Activated gamma-delta T cell (primary cell): ENCODE measurements around the gene DOCK2.
"Not testable (repeated sequence)": the region's sequence is repeated elsewhere in the genome, so short reads cannot be mapped to it uniquely, and the experiment has no call there.

Source experiments
- DNase-seq: peaks from one replicate; lab custom pipeline; 2025; lab: John Stamatoyannopoulos, UW

Gene DOCK2

DNA sequence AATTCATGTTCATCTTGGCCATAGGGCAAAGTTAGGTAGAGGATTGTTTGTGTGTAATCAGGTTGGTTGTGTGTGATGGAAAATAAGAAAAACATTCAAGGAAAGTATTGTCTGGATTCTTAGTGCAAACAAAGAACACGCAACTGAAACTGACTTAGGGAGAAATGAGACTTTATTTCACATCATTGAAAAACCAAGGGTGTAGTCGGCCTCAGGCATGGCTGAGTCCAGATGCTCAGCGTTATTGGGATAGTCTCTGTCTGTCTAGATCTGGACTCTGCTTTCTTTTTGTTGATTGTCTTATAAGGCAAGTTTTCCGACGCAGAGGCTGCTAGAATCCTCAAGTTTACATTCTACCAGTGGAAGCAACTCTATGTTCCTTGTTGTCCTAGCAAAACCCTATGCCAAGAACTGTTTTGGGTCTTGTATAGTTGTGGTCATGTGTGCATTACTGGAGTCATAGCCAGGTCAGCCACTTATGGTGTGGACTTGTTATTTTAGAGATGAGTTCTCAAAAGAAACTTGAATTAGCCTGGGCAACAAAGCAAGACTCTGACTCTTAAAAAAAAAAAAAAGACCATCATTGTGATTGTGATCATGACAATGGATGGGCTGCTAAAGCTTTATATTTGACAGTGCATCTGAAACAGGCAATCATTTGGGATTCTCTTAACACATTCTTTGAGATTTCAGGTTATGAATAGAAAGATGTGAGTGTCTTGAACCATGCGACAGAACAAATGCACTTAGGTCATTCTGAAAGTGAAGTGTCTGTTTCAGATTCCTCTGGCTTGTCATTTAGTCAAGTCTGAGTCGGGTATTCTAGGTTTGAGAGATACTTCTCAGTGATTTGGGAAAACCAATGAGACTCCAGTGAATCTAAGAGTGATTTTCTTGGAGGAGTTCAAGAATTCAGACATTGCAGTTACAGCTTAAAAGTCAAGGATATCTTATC is 82.6 kb downstream of the DOCK2 start:
- DNase-seq, result no peak

DNA sequence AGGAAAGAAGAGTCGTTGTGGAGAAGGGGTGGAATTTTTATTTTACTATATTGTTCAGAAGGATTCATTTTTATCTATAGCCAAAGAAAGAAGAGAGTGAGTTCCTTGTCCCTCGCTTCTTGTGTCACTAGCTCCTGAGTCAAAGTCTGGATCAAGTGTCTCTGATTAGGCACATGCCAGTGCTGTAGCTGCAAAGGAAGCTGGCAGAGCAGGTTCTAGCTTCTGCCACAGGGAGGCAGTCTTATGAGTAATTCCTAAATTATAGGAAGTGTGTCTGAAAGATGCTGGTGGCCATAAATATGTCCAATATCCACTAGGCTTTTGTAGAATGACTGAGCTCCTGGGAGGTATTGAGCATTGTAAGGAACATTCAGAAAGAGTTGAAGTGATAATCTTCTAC is 84.7 kb downstream of the DOCK2 start:
- DNase-seq, result no peak

DNA sequence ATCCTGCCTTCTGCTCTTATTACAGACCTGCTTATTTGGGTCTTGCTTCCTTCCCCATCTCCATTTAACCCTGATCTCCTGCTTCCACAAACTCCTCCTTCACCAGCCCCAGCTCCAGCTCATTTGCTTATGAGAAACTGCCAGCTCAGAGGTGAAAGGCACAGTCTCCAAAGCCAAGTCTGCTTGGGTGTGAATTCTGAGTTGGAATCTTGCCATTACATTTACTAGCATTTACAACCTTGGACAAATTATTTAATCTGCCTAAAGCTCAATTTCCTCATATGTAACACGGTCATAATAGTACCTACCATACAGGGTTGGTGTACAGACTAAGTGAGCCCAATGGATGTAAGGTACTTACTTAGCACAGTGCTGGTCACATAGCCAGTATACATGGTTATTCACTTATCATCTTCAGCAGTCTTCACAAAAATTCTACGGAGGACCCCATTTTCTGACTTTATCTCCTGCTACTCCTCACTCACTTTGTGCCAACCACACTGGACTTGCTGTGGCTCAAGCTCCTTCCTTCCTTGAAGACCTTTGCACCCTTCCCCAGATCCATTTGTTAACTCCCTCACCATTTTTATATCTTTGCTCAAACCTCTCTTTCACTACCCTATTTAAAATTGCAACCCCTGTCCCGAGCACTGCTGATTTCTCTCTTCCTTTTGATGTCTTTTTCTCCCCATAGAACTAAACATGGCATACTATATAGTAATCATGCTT is 86.2 kb downstream of the DOCK2 start:
- DNase-seq, result no peak

DNA sequence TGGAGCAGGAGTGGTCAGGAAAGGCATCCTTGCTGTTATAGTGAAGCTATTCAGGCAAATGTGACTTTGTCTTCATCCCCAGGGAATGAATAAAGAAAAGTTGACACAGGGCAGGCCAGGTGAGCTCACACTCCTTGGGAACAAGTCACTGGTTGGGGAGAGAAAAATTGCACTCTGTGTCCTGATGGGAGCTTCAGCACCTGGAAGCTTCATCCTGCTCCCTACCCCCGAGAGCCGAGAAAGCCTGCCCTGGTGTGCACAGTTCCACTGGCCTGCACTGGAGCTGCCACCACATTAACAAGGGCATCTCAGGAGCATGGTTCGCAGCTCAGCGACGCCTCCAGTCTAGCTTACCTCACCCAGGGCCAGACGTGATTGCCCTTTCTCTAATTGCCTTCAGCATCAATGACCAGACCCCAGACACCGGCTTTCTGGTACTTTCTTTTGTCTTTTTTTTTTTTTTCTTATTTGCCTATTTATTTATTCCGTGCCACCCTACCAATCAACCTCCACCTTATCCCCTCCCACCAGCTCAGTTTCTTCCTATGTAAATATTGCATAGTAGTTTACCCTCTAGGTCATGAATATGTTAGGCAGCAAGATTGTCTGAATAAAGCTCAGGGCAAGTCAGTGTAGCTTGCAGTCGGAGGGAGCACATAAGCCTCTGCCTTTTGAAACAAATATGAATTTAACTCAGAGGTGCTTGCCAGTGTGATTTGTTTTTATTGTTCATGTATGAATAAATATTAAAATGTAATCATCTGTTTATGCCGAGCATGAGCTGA is 87.4 kb downstream of the DOCK2 start:
- no peak for DNase-seq

DNA sequence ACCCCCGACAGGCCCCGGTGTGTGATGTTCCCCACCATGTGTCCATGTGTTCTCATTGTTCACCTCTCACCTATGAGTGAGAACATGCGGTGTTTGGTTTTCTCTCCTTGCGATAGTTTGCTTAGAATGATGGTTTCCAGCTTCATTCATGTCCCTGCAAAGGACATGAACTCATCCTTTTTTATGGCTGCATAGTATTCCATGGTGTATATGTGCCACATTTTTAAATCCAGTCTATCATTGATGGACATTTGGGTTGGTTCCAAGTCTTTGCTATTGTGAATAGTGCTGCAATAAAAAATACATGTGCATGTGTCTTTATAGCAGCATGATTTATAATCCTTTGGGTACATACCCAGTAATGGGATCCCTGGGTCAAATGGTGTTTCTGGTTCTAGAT is 88.6 kb downstream of the DOCK2 start:
- not testable (repeated sequence) for DNase-seq

DNA sequence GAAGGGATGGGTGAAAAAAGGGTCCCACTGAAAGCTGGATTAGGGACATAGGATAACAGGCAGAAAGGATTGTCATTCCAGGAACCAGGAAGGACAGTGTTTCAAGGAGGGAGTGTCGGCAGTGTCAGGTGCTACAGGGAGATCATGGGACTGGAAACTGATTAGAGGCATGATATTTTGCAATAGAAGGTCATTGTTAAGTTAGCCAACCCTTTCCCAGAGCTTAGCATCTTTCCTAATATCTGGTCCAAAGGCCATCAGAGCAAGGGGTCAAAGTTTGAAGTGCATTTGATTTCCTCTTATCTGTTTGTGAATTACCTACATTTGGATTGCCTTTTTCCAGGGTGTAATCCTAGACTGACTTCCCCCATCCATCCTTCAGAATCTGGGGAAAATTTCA is 91.3 kb downstream of the DOCK2 start:
- DNase-seq, result no peak

DNA sequence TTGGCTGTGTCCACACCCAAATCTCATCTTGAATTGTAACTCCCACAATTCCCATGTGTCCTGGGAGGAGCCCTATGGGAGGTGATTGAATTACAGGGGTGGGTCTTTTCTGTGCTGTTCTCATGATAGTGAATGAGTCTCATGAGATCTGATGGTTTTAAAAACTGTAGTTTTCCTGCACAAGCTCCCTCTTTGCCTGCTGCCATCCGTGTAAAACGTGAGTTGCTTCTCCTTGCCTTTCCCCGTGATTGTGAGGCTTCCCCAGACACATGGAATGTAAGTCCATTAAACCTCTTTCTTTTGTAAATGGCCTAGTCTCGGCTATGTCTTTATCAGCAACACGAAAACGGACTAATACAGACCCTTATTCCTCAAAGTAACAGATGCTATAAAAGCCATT is 94.1 kb downstream of the DOCK2 start:
- DNase-seq, result no peak

DNA sequence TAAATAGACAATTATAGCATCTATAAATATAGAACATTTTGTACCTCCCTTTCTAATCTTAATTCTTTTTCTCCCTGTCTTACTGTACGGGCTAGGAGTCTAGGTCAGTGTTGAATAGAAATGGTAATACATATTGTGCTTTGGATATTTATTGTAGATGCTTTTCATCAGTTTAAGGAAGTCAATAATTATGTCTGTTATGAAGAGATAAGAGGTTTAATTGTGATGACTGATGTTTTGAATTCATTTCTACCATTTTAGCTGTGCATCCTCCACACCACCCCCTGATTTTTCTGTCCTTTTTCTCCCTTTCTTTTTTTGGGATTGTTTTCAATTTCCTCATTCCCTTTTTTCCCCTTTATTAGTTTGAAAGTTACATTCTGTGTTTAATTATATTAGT is 95.8 kb downstream of the DOCK2 start:
- no peak for DNase-seq

DNA sequence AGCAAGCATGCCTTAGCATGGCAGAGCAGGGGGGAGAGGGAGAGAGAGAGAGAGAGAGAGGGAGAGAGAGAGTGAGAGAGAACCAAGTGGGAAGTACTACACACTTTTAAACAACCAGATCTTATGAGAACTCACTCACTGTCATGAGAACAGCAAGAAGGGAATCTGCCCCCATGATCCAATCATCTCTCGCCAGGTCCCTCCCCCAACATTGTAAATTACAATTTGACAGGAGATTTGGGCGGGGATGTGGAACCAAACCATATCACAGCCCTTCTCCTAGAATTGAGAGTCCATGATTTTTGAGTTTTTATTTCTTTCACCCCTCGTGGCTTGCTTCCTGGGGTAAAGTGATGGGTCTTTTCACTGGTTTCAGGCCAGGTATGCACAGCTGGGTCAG is 98.8 kb downstream of the DOCK2 start:
- no peak for DNase-seq

DNA sequence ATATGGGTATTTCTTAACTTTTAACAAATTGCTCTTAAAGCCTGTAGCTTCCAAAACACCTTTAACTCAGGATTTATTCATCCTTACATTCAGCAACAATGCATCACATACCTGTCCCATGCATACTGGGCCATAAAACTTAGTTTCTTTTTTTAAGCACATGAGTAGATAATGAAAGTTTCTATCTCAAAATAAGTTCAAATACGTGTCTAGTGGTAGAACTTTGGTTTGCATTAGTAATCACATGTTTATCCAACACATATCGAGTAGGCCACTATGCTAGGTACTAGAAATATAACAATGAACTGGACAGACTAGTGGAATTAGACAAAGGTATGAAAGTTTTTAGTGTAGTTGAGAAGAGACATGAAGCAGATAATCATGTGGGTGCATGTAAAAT is 99.6 kb downstream of the DOCK2 start:
- DNase-seq, result no peak

DNA sequence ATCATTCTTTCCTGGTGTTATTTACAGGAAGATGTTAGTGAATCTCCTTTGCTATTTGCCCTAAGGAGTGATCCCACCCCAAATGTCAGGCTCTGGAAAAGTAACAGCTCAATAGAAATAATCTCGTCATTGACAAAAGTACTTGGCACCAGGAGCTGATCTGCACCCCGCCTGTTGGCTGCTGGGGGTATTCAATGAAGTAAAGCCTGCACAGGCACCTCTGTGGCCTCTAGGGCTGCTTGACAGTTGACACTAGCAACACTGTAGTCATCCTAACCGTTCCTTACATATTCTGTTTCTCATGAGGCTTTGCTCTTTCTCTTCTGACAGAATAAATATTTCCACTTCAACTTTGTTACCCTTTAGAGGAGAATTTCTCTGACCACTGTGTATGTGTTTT is 103.4 kb downstream of the DOCK2 start:
- no peak for DNase-seq

DNA sequence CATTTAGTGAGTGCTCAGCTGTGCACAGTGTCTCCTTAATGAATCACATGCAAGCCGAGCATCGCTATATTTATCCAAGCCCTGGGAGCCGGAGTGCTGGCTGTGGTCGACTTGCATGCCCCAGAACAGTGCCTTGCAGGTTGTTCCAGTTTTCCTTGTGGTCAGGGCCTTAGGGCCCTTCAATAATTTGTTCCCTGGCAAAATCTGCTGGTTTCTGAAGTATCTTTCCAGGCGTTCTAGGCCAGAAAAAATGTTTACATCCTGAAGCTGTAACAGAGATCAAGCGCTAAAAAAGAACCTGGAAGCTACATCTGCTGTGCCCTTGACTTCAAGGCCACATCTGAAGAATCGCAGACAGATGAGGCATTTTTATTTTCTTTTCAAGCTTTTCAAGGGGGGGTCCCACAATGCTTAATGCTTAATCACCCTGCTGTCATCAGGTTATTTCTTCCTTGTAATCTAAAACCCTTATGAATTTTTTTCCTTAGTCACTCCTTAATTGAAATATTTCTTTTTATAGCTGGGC is 105.8 kb downstream of the DOCK2 start:
- no peak for DNase-seq

DNA sequence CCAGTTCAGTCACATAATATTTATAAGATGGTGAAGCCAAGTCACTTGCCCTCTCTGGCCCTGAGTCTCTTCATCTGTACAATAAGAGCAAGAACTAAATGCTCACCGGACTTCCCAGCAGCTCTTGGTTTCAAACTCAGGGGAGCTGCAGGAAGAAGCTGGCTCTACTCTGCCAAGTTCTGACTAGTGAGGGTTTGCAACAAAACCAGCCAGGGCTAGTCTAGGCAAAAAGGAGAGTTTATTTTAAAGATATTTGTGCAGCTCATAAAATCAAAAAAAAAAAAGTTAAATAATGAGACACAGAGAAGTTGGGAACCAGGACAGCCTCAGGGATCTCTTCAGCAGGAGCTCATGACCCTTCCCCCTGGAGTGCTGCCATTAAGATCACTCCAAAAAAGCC is 107.3 kb downstream of the DOCK2 start:
- no peak for DNase-seq

DNA sequence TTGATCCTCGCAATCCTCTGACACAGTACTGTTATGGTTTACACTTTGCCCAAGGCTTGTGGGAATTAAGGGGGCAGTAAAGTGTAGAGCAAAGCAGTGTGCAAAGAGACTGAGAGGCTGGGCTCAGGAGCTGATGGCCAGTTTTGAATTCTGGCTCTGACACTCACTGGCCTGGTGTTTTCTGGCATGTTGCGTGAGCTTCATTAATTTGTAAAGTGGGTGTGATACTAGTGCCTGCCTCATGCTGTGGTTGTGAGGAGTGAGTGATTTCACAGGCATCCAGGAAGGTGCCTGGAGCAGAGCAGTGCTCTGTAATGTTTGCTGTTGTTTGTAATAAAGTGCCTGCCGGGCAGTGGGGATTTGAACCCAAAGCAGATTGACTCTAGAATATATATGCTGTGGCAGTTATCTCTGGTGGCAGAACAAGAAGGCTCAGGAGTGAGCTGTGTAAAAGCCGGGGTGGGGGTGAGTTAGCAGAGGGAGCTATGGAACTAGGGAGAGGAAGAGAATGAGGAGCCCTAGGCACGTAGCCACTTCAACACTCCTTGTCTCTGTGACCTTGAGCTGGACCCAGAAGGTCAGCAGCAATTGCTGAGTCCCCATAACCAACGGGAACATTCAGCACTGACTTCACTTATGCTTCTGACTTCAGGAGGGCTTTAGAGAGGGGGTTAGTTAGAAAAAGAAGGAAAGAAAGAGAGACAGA is 108.5 kb downstream of the DOCK2 start:
- no peak for DNase-seq

DNA sequence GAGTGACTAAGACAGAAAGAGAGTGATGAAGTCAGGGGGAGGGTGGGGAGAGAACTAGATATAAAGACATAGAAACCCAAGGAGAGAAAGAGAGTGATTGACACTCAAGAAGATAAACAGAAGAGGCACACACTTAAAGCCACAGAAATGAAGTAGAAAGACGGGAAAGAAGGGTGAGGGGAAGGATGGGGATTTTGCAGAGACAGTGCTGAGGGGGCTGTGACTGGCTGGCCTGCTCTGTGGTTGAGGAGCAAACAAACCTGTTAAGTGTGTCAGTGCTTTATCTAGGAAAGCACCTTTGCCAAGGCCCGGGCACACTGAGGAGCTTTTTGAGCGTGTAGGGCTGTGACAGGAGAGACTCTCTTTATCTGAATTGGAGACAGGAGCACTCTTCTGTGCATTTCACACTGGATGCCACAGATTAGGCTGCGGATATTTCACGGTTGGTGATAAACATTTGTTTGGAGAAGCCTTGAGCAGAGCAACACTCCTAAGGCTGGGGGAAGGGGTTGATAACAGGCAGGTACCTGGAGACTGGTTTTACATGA is 109.1 kb downstream of the DOCK2 start:
- DNase-seq, result no peak

DNA sequence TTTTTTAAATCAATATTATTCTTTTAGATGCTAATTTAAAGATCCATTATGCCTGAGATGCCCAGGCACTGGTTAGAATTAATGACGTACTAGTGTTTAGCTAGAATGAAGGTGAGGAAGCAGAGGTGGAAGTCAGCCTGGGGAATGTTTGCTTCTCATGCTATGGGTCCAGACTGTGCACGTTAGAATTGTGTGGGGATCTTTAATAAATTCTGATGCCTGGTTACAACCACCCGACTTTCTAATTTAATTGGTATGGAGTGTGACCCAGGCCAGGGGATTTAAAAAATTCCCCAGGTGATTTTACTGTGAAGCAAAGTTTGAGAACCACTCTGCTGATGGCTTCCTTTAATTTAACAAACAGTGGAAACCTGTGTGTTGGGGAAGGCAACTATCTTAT is 111.1 kb downstream of the DOCK2 start:
- DNase-seq, result no peak

DNA sequence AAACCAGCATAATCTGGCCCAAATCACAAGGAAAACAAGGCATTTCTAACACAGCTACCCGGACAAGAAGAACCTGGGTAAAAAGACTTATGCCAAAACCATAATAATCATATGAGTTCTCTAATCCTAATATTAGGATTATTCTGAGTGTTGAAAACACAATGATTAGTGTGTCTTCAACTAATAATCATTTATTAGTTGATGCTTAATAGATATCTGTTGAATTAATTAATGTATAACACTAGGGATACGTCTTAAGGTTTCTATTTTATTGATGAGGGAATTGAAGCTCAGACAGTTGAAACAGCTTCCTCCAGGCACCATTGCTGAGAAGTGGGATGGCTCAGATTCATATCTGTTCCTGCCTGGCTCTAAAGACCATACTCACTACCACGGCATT is 112.2 kb downstream of the DOCK2 start:
- DNase-seq, result no peak

DNA sequence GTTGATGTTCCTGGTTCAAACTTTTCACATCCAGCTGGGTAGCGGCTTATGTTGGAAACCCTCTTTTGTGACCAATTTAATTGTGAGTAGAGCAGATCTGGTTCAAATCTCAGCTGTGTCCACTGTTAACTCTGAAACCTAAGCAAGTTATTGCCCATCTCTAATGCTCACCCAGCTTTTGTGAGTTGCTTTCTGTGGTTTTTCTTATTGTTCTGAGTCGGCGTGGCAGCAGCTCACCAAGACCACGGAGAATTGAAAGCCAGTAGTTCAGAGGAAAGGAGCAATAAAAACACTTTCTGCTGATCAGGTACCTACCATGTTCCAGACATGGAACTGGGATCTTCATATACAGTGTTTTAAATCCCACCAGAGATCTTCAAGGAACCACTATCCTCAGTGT is 114.4 kb downstream of the DOCK2 start:
- DNase-seq, result no peak

DNA sequence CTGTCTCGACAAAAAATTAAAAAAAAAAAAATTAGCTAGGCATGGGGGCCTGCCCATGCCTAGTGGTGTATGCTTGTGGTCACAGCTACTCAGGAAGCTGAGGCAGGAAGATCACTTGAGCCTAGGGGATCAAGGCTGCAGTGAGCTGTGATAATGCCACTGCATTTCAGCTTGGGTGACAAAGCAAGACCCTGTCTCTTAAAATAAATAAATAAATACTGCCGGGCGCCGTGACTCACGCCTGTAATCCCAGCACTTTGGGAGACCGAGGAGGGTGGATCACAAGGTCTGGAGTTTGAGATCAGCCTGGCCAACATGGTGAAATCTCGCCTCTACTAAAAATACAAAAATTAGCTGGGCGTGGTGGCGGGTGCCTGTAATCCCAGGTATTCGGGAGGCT is 115.5 kb downstream of the DOCK2 start:
- not testable (repeated sequence) for DNase-seq

DNA sequence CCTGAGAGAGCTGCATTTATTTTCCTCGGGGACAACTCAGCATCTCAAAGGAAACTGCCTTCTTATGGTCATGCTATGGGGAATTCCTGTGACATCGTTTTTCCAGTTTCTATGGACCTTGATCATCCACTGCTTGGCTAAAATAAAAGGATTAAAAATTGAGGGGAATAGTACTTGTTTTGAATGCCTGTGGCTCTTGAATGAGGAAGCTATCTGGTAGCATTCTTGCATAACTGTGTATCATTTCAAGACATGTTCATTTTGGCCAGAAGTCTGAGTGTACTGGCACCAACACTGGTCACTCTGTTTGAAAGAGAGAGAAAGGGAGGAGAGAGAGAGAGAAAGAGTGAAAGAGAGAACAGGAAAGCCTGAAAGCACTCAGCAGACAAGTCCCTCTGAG is 116.7 kb downstream of the DOCK2 start:
- DNase-seq, result no peak

DNA sequence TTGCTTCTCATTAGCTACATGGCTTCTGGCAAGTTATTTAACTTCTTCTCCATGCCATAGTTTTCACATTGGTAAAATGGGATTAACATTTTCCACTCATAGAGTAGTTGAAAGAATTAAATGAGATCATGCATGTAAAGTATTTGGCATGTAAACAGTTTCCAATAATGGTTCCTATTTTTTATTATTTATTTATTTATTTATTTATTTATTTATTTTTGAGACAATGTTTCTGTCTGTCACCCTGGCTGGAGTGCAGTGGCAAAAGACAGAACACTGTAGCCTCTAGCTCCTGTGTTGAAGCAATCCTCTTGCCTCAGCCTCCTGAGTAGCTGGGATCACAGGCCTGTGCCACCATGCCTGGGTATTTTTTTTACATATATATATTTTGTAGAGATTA is 117.7 kb downstream of the DOCK2 start:
- no peak for DNase-seq
